ENCODE measurements around the gene ZNF358.
A peak's percentile ranks its signal among the peaks of the same experiment; 100 is the strongest.

Gene ZNF358

DNA sequence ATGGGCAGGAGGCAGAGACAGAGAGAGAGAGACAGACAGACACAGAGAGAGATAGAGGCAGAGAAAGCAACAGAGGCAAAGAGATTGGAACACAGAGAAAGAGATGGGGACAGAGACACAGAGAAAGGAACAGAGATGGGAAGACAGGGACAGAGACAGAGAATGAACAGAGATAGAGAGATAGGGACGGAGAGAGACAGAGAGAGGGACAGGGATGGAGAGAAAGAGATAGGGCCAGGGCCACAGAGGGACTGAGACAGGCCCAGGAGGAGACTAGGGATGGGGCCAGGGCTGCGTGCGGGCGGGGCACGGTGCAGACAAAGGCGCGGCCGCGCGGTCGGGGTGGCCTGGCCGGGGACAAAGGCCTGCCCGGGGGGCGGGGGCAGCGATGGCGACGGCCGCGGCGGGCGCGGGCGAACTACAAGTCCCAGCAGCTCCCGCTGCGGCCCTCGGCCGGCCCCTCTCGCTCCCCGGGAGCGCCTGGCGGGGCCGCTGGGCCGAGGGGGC, at the start of gene ZNF358:
TSS of gene ZNF358 (plus strand) at position 459 of the 507 bp plus-strand sequence. CDS start 3,140 bp downstream, outside the sequence.
- no peak for DNase-seq (ENCODE audit: low read depth)

DNA sequence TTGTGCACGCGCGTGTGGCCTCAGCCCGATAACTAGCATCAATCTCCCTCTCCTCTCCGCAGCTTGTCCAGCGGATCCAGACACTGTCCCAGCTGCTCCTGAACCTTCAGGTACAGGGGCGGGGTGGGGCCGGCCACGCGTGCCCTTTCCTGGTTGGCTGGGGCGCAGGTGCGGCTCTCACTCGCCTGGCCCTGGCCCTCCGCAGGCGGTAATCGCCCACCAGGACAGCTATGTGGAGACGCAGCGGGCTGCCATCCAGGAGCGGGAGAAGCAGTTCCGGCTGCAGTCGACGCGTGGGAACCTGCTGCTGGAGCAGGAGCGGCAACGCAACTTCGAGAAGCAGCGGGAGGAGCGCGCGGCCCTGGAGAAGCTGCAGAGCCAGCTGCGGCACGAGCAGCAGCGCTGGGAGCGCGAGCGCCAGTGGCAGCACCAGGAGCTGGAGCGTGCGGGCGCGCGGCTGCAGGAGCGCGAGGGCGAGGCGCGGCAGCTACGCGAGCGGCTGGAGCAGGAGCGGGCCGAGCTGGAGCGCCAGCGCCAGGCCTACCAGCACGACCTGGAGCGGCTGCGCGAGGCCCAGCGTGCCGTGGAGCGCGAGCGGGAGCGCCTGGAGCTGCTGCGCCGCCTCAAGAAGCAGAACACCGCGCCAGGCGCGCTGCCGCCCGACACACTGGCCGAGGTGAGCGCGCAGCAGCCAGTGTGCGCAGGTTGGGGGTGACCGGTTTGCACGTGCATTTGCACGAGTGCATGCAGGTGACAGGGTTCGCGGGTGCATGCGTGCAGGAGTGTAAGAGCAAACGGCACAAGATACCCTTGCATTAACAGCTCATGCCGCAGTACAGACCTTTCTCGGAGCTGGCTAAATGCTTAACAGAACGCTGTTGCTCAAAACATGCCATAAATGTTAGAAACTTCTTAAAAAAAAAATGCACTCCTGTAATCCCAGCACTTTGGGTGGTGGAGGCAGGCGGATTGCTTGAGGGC, 48.6 kb upstream of the ZNF358 start:
- no peak for DNase-seq (ENCODE audit: low read depth)

DNA sequence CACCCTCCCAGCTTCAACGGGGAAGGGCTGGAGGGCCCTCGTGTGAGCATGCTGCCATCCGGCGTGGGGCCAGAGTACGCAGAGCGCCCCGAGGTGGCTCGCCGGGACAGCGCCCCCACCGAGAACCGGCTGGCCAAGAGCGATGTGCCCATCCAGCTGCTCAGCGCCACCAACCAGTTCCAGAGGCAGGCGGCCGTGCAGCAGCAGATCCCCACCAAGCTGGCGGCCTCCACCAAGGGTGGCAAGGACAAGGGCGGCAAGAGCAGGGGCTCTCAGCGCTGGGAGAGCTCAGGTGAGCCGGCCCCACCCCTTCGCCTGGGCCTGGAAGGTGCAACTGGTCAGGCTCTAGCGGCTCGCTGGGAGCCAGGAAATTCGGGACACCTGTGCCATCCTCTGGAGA, 47.1 kb upstream of the ZNF358 start:
- no peak for DNase-seq (ENCODE audit: low read depth)

DNA sequence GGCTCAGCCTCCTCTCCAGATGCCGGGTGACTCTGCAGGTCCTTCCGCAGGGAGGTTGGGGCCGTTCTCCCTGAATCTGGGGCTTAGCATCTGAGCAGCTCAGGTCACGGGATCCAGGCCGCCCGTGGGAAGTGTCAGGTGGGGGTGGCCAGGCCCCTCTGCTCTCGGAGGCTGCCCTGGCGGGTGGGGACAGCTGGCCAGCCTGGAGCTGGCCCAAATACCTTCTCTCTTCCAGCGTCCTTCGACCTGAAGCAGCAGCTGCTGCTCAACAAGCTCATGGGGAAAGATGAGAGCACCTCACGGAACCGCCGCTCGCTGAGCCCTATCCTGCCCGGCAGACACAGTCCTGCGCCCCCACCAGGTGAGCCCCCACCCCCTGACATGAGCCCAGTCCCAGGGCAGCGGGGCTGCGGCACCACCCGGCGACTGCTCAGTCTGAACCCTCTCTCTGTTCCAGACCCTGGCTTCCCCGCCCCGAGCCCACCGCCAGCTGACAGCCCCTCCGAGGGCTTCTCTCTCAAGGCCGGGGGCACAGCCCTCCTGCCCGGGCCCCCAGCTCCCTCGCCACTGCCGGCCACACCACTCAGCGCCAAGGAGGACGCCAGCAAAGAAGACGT, 46.1 kb upstream of the ZNF358 start:
- DNase-seq (ENCODE audit: low read depth) = no peak

DNA sequence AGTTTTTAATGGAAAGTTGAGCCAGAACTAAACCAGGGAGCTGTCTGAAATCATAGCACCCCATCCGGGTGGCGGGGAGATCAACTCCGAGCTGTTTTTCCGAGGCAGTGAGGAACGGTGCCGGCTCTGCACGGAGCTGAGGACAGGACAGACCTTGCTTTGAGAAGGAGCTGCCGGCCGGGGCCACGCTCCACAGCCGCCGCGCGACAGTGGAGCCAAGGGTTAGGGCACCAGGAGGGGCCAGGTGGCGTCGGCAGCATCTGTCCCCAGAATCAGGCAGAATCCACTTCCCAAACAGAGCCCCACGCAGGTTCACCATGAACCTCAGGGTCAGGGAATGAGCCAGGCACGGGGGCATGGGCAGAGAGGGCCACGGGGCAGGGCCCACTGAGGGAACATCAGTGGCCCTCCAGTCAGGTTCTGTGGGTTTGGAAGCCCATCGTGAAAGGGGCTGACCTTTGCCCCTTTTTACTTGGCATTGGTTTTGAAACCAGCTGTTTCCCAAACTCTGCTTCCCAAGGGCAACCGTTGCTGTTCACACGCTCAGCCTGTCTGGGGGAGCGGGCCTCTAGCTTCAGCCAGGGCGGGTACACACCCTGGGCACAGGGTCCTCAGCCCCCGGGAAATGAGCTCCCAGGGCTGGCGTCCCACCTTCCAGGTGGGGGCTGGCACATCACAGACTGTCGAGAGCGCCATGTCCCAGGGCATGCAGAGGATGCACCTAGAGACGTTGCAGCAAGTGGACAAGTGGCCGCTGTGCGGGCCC, 45.2 kb upstream of the ZNF358 start:
- no peak for DNase-seq (ENCODE audit: low read depth)

DNA sequence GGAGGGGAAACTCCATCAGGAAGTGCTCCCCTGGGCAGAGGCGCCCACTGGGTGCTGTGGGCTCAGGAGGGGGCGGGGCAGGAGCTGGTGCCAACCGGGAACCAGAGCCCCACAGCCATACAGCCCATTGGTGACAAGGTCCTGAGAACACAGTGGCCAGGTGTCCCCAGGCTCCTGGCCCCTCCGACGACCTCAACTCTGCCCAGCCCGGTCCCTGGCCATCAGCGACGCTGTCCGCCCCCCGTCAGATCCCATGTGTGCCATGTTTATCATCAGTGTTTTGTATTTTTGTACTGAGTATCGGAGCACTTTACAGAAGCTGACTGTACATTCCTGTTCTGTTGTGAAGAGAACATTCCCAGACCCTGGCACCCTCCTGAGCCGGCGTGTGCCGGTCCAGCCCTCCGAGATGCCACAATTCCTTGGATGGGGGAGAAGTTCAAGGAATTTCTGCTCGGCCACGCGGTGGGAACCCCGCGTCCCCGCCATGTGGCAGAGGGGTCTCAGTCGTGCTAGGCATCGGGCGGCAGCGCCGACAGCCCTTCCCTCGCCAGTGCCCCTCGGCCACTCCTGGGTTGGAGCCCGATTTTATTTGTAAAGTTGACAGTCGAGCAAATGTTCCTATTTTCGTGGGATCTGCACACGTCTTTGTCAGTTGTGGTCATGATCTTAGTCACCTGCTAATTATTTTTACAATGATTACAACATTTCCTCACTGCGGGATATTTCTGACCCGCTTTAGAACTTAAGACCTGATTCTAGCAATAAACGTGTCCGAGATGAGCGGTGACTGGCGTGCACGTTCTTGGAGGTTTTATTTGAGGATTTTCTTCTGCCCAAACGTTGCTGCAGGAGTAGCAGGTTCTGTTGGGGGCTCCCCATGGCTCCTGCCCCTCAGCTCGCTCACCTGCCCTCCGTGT, 43.9 kb upstream of the ZNF358 start:
- DNase-seq (ENCODE audit: low read depth) = no peak

DNA sequence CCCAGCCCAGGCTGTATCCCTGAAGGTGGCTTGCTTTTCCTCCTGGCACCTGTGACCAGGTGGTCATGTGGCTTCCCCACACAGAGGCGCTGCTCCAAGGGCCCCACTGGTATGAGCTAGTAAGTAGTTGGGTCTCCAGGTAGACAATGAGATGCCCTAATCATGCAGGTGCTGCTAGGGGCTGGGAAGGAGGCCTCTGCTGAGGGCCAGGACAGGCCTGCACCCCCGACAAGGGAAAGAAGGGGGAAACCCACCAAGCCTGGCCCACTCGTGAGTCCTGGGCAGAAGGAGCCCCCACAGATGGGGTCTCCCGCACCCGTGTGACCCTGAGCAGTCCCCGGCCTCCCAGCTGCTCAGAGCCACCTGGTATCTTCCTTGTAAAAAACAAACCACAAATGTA, 40.2 kb upstream of the ZNF358 start:
- DNase-seq (ENCODE audit: low read depth) = no peak

DNA sequence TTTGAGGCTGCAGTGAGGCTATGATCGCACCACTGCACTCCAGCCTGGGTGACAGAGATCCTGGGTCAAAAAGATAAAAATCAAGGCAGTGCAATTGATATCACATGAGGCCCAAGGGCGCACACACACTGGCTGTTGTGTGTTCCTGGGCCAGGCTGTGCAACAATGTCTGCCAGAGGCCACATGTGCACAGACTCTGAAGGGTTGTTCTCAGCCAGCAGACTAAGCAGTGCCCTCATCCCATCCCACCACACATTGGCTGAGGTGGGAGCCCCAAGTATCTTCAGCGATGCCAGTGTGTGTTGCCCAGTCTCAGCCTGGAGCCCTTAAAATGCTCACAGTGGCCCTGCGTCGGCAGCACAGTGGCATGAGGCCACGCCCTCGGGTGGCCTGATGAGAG, 39.7 kb upstream of the ZNF358 start:
- no peak for DNase-seq (ENCODE audit: low read depth)

DNA sequence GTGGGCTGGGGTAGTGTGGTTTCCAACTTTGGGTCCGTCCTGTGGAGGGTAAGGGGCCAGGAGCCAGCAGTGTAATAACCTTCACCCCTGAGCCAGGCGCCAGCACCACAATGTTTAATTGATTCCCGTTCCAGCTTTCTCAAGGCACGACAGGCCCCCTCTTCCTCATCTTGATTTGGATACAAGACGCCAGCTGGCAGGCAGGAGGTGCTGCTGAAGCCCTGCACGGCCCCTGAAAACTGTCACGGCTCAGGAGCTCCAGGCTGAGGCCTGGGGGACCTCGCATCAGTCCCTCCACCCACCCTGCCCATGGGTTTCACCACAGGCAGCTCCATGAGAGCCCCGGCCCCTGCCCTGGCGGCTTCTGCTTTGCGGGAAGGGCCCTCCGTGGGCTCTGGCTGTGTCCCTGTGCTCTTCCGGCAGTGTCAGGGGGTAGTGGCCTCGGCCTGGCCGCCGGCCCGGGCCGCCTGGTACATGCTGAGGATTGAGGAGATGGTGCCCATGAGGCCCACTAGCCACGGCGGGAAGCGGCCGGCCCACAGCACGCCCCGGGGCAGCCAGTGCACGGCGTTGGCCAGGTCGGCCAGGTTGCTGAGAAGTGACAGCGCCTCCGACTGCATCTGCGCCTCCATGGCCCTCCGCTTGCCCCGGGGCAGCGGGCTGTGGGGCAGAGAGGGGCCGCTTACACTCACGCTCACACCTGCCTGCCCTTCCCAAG, 39.0 kb upstream of the ZNF358 start:
- no peak for DNase-seq (ENCODE audit: low read depth)

DNA sequence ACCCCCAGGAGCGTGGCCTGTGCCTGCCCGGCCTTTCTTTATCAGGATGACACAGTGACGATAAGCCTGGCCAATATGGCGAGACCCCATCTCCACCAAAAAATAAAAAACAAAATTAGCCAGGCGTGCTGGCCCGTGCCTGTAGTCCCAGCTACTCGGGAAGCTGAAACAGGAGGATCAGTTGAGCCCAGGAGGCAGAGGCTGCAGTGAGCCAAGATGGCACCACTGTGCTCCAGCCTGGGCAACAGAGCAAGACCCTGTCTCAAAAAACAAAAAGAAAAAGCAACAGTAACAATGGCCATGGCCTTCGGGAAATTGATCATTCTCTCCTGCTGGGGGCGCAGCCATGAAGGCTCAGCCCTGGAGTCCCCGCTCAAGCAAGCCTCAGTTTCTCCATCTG, 38.1 kb upstream of the ZNF358 start:
- no peak for DNase-seq (ENCODE audit: low read depth)

DNA sequence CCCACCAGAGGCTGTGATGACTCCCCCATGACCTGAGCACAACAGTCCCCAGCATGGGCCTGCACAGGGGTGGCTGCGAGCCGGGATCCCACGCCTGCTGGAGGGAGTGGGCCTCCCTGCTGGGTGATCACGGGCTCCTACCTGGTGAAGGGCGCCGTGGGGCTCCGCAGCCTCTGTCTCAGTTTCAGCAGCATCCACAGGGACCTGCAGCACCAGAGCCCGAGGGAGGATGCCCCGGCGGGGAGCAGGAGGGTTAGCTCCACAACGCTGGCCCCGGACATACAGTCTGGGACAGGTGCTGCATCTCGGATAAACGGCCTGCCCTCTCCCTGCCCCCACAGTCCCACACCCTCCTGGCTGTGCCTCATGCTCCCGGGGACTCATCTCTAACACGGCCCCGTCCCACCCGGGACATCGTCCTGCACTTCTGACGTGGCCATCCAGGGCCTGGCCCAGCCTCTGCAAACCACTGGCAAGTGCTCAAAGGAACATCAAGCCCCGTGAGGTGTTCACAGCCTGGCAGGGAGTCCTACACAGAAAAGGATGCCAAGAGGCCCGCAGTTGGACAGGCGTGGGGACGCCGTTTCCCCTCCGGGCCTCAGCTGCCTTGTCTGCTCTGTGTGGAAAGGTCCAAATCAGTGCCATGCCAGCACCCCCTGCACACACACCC, 37.6 kb upstream of the ZNF358 start:
- DNase-seq (ENCODE audit: low read depth) = no peak

DNA sequence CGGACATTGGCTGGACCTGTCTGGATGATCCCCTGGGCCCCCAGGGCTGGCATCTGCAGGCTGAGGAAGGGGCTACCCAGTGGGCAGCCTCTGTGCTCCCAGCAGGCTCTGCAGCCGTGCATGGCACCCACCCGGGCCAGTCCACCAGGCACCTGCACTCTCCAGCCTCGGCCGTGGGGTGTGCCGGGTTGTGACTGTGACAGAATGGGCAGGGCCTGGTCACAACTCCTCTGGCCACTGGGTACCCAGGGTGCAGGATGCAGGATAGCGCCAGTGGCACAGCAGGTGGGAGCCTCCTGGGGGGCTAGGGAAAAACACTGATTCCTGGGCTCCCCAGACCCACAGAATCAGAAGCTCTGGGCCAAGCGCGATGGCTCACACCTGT, 37.1 kb upstream of the ZNF358 start:
- no peak for DNase-seq (ENCODE audit: low read depth)

DNA sequence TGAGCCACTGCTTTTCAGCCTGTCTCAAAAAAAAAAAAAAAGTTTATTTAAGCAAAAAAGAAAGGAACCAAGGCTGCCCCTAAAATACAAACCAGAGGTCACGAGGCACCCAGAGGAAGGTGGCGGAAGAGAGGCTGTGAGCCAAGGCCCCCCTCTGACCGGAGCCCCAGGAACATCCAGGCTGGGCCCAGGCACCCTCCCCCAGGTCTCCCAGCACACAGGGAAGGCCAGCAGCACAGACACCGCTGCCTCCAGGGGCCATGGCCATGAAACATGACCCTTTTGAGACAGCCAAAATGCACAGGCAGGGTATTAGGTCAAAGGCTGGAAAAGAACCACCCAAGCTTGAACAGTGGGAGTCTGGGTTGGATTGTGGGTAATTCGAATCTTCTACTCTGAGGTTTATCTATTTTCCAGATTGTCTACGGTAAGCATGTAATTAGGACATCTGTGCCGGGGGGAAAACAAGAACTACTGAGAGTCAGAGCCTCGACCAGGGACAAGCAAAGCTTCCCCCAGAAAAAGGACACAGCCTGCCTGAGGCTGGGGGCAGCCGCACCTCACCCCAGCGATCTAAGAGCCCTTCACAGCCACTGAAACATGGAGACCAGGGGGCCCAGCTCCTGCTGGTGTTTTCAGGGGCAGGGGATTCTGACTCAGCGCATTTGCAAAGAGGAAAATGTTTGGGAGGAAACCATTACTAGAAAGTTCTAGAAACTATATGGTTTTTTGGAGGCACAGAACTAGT, 35.5 kb upstream of the ZNF358 start:
- no peak for DNase-seq (ENCODE audit: low read depth)

DNA sequence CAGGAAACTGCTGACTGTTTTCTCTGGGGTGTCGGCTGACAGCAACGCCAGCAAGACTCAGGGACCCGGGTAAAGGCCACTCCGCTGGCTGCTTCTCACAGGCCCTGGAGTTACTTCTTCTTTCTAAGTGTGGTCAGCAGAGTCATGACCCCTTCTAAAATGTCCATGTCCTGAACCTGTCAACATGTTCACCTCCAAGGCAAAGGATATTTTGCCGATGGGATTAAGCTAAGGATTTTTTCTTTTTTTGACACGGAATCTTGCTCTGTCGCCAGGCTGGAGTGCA, 35.0 kb upstream of the ZNF358 start:
- no peak for DNase-seq (ENCODE audit: low read depth)

DNA sequence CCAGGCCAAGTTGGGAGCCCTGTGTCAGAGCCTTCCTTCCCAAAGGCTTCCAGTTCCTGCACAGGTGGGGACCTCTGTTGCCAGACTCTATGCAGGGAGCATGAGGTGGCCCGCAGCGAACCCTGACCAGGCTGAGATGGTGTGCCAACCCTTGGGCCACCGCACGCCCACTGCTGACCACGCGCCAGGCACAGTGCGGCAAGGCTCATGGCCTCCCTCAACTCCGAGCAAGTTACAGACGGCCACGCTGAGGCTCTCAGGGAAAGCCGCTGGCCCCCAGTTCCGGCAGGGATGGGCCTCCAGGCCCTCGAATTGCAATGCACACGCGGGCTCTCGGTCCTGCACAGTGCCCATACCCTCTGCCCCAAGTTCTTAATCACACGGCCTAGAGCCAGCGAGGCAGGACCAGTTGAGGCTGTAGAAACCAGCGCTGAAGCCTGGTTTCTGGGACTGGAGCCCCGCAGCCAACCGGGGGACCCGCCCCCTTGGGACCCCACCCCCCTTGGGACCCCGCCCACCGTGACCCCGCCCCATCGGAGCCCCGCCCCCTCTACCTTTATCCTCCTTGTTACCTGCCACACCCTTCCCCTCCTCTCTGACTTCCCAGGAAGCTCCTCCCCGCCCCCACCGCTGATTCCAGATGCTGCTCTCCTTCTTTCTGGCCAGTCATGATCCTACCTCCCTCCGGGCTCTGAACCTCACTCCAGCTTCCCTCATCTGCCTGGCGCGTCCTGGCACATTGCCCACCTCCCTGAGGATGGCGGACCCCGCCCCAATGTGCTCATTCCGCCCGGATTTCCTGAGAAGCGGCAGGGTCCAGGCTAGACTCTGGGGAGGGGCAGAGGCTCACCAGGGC, 33.1 kb upstream of the ZNF358 start:
- no peak for DNase-seq (ENCODE audit: low read depth)

DNA sequence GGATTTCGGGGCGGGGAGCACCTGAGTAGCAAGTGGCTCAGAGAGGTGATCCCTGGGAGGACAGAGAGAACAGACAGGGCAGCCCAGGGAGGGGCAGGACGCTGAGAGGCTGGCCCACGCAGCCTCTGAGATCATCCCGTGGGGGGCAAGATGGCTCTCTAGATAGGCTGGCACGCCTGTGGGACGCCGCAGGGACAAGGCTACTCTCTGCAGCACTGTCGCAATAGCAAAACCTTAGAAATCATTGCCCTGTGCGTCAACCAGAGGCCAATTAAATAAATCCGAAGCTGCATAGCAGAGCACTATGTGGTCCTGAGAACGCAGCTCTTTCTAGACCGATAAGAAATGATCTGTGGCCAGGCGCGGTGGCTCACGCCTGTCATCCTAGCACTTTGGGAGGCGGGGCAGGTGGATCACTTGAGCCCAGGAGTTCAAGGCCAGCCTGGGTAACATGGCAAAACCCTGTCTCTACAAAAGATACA, 32.1 kb upstream of the ZNF358 start:
- no peak for DNase-seq (ENCODE audit: low read depth)

DNA sequence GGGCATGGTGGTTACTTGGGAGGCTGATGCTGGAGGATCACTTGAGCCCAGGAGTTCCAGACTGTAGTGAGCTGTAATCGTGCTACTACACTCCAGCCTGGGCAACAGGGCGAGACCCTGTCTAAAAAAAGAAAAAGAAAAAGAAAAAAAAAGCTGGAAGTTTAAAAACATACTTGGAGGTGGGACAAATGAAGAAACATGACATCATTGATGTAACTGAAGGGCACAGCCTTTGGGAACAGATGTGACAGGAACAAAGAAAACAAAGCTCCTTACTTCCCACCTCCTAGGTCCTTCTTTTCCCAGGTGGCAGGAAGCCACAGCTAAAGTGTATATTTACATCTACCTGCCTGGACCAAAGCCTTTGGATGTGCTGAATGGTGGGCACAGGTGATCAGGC, 29.0 kb upstream of the ZNF358 start:
- DNase-seq (ENCODE audit: low read depth) = no peak

DNA sequence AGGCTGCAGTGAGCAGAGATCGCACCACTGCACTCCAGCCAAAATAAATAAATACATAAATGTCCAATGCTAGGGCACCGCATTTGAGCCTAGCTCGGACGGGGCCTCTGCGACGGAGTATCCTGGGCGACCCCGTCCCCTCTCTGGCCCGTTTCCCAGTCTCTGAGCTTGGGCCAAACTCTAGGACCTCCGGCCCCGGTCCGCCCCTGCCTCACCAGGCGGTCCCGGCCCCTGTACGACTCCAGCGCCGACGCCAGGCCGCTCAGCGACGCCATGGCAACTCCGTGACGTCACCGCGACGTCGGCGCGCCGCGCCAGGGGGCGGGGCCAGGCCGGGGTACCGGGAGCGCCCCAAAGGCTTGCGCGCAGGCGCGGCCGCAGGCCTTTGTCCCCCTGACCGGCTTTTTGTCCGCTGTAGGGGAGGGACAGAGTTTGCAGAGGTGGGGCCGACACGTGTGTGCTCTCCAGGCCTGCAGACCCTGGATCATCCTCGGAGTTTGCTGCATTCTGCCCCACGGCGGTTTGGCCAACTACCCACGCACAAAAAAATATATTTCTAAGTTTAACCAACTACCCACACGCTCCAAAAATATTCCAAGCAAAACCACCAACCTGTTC, 27.1 kb upstream of the ZNF358 start, which contains the start of gene PEX11G:
TSS of gene PEX11G (minus strand) at position 300 of the 618 bp plus-strand sequence. CDS start at position 275, 25 bp downstream.
- peak; percentile 86 for DNase-seq (ENCODE audit: low read depth)
